Heart left ventricle (tissue), 16 donors: ENCODE measurements around the gene AFAP1. TPM values are rescaled to one million over a fixed set of nuclear protein-coding genes. Genes with fewer than 3 reads are reported as not detected.

ENCODE experiments used
- ATAC-seq, 4 donors: fragments of 200-7000 bp; cut with Tn5 transposase; one replicate each; pipeline ENCODE4 v1.9.1; 2020 to 2022; ENCODE audit warnings: moderate library complexity in 4 of 4, mild to moderate bottlenecking in 3 of 4, moderate number of reproducible peaks in 1 of 4
- DNase-seq, 5 donors: peaks; one replicate each; pipeline ENCODE4 v3.0.0-alpha.2; 2020
- H3K27ac ChIP-seq, 12 donors: fragments of 200-600 bp; sonication (generic) in 4 of 12; one replicate each; pipeline versions ENCODE4 v1.5.0 to v1.8.0; 2016 to 2022; ENCODE audit warnings: mild to moderate bottlenecking in 2 of 12
- H3K27me3 ChIP-seq, 9 donors: fragments of 200-600 bp; sonication (generic) in 2 of 9; one replicate each; pipeline versions ENCODE4 v1.5.1 to v1.8.0; 2016 to 2022; ENCODE audit warnings: mild to moderate bottlenecking in 3 of 9
- H3K36me3 ChIP-seq, 9 donors: fragments of 200-600 bp; sonication (generic) in 2 of 9; one replicate each; pipeline versions ENCODE4 v1.5.0 to v1.8.0; 2018 to 2022; ENCODE audit warnings: mild to moderate bottlenecking in 2 of 9
- H3K4me1 ChIP-seq, 12 donors: fragments of 200-600 bp; sonication (generic) in 4 of 12; one replicate each; pipeline versions ENCODE4 v1.5.0 to v1.8.0; 2016 to 2022; ENCODE audit warnings: mild to moderate bottlenecking in 3 of 12
- H3K4me3 ChIP-seq, 12 donors: fragments of 200-600 bp; sonication (generic) in 4 of 12; one replicate each; pipeline versions ENCODE4 v1.5.0 to v1.8.0; 2017 to 2022; ENCODE audit warnings: mild to moderate bottlenecking in 9 of 12, moderate library complexity in 4 of 12
- H3K9me3 ChIP-seq, 12 donors: fragments of 200-600 bp; sonication (generic) in 4 of 12; one replicate each; pipeline versions ENCODE4 v1.5.0 to v1.8.0; 2016 to 2022; ENCODE audit warnings: mild to moderate bottlenecking in 1 of 12
- CTCF ChIP-seq, 12 donors: fragments of 200-600 bp; sonication (generic) in 4 of 12; IDR thresholded peaks; one replicate each; pipeline versions ENCODE4 v1.5.0 to v1.8.0; 2018 to 2022; ENCODE audit warnings: antibody characterized with exemption in 12 of 12, mild to moderate bottlenecking in 5 of 12
- POLR2A ChIP-seq, 2 donors: fragments of 450-650 bp; IDR thresholded peaks; one replicate each; pipeline ENCODE4 v1.6.1; 2017; ENCODE audit warnings: antibody characterized with exemption in 2 of 2, mild to moderate bottlenecking in 2 of 2, moderate library complexity in 2 of 2
- WGBS, 4 donors: extraction: QIAGEN DNeasy Blood & Tissue Kit in 2 of 4; methylation state at CpG; one replicate each; pipeline versions ENCODE4 v1.1.5 to v1.1.7; 2013 to 2018; 5-methylcytosine and 5-hydroxymethylcytosine counted together
- intact Hi-C, 10 donors: fragments of 100-400 bp; cut with DNase I; formaldehyde crosslinking; loops; one replicate each; pipeline versions ENCODE4 v1.11.1 to v1.14.2; 2022
- polyA plus RNA-seq, 2 donors: library from polyadenylated mRNA; stranded (reverse); fragments of 200-250 nt; gene quantifications; one replicate each; pipeline ENCODE4 v1.2.3, GENCODE V29; 2013
- total RNA-seq, 9 donors: library from RNA; depleted of rRNA in 2 of 9; stranded (reverse); fragments of >200 nt in 2 of 9; fragmentation: NEBNext Ultra II Directional in 3 of 9; extraction: Animal tissue kit (Norgen Biotek cat#: 25700) in 3 of 9; gene quantifications; one replicate each; pipeline versions ENCODE4 v1.1.0 to v1.2.4, GENCODE V29; 2016 to 2023
- donor health status: ischemic (EF 13 %, LVEDD 7.1; RV severe dilation, severe dysfunction).
- donor health status: healthy with polysubstance abuse.
- donor health status: DM: no; HTN: yes; CAD: no.
- donor health status: DM: no; HTN: no; CAD: no.
- donor health status: ischemic (EF 25% LVEDD 6.9; RV normal size, moderate dysfunction).
- donor health status: ischemic (EF 25% LVEDD 5.7; RV mildly dilated, moderate dysfunction).
- donor health status: healthy.
- donor health status: DM: yes; HTN: yes; CAD: no.
- donor health status: ischemic (EF 35%, LVEDD 5.7; RV mildly dilated, moderate dysfunction).
- donor health status: nonischemic (EF 11% LVEDD 7.7; RV severe dilation, severe dysfunction).
- donor health status: DM: yes; HTN: yes; CAD: no.
- donor health status: PGD.
- donor health status: ischemic (EF 29% LVEDD 5.4; RV normal size, mild dysfunction).
- donor health status: nonischemic (EF 23%, LVEDD 6.1; RV moderate dilation, normal function).

Gene AFAP1
- total and polyA plus RNA-seq, 11 donors, result 2.0 to 18.0 (median 7.0) TPM

GRCh38 chr4:7725951-7726350 lies 213.7 kb downstream of the AFAP1 start:
- peak in 1 of 5 donors; percentile 49 for DNase-seq
- Histone ChIP-seq H3K36me3 (no peaks in the 10 kb centered on the region), H3K27ac (no peak overlapping the region), H3K4me3 (no peak overlapping the region), H3K9me3 (no peaks in the 10 kb centered on the region), H3K4me1 (no peaks in the 10 kb centered on the region), H3K27me3 (peaks cover 0 to under 1% (median 0%) of the 10 kb centered on the region in 9 donors)
- TF ChIP-seq POLR2A (IDR thresholded peaks at IDR 0.05), result no peak
- TF ChIP-seq CTCF (IDR thresholded peaks at IDR 0.05), result no peak
- intact Hi-C loops, result loop anchor here in 2 of 10 donors (10.0 kb wide), 1 partner anchor 421 kb away; no protein-coding TSS in a partner anchor
- 81 to 92% (median 87%) methylated on average over 5 to 9 of the region's 9 CpGs for WGBS, 4 donors
- ATAC-seq, result no peak

- ATAC-seq (no peak), DNase-seq (no peak)
- Histone ChIP-seq H3K27me3 (peaks cover 0 to 13% (median 0%) of the 10 kb centered on the region in 9 donors), H3K4me1 (peaks cover 0 to 6% (median under 1%) of the 10 kb centered on the region in 12 donors), H3K36me3 (no peaks in the 10 kb centered on the region), H3K27ac (no peak overlapping the region), H3K4me3 (no peak overlapping the region), H3K9me3 (no peaks in the 10 kb centered on the region)
- intact Hi-C loops, result loop anchor here in 4 of 10 donors (2.0 to 10.0 kb wide), 3 partner anchors 419 to 531 kb away; partner anchors contain the start of gene SORCS2 (in 2 of the 4)
- WGBS, 4 donors, result 95 to 97% (median 96%) methylated on average over 11 to 16 of the region's 16 CpGs
- no peak for TF ChIP-seq POLR2A (IDR thresholded peaks at IDR 0.05)
These were observed 216.0 kb downstream of the AFAP1 start for GRCh38 chr4:7723625-7724024.

- WGBS, 4 donors, result 69 to 78% (median 73%) methylated on average over 22 of the region's 22 CpGs
- no peak for ATAC-seq
- no peak for TF ChIP-seq POLR2A (IDR thresholded peaks at IDR 0.05)
- TF ChIP-seq CTCF (IDR thresholded peaks at IDR 0.05), result no peak
- DNase-seq, result no peak
- Histone ChIP-seq H3K4me3 (no peak overlapping the region), H3K36me3 (no peaks in the 10 kb centered on the region), H3K27me3 (peaks cover 0 to 13% (median 0%) of the 10 kb centered on the region in 9 donors), H3K27ac (no peak overlapping the region), H3K4me1 (peaks cover 0 to 6% (median under 1%) of the 10 kb centered on the region in 12 donors), H3K9me3 (no peaks in the 10 kb centered on the region)
- intact Hi-C loops, result loop anchor here in 4 of 10 donors (2.0 to 10.0 kb wide), 3 partner anchors 418 to 531 kb away; partner anchors contain the start of gene SORCS2 (in 2 of the 4)
These were observed 216.8 kb downstream of the AFAP1 start for GRCh38 chr4:7722766-7723387.

GRCh38 chr4:7721984-7722551 lies 217.6 kb downstream of the AFAP1 start:
- DNase-seq (no peak), ATAC-seq (peak in 1 of 4 donors; percentile 56)
- peaks cover 0 to 6% (median under 1%) of the 10 kb centered on the region in 12 donors for H3K4me1 ChIP-seq
- peaks cover 0 to 13% (median 0%) of the 10 kb centered on the region in 9 donors for H3K27me3 ChIP-seq
- no peak overlapping the region for H3K4me3 ChIP-seq
- intact Hi-C loops, result loop anchor here in 4 of 10 donors (2.0 to 10.0 kb wide), 3 partner anchors 417 to 530 kb away; partner anchors contain the start of gene SORCS2 (in 2 of the 4)
- no peaks in the 10 kb centered on the region for H3K9me3 ChIP-seq
- TF ChIP-seq CTCF (IDR thresholded peaks at IDR 0.05), result peak in 5 of 12 donors; percentile 15 to 34 (median 24)
- no peak for TF ChIP-seq POLR2A (IDR thresholded peaks at IDR 0.05)
- WGBS, 4 donors, result 62 to 77% (median 69%) methylated on average over 13 of the region's 13 CpGs
- H3K36me3 ChIP-seq, result no peaks in the 10 kb centered on the region
- H3K27ac ChIP-seq, result no peak overlapping the region
